Thymus (tissue), 11 donors: ENCODE measurements around the gene GAPVD1. TPM values are rescaled to one million over a fixed set of nuclear protein-coding genes. Genes with fewer than 3 reads are reported as not detected.
A peak's percentile ranks its signal among the peaks of the same experiment; 100 is the strongest.
"Not testable (repeated sequence)": the region's sequence is repeated elsewhere in the genome, so short reads cannot be mapped to it uniquely, and the experiment has no call there.

Source experiments
- DNase-seq, 9 donors: peaks; one replicate each; pipeline ENCODE4 v3.0.0-alpha.2; 2013; ENCODE audit warnings: low spot score in 9 of 9, low read depth in 6 of 9, missing footprints in 1 of 9
- H3K27ac ChIP-seq, 2 donors: one replicate each; pipeline ENCODE4 v1.5.1; 2013; ENCODE audit warnings: control low read depth in 1 of 2, low read depth in 1 of 2, low read length in 1 of 2, mild to moderate bottlenecking in 1 of 2, moderate library complexity in 1 of 2
- H3K27me3 ChIP-seq, 2 donors: one replicate each; pipeline ENCODE4 v1.5.1; 2013; ENCODE audit warnings: low read length in 1 of 2; ENCODE audit not compliant: control insufficient read depth in 2 of 2, insufficient read depth in 1 of 2
- H3K36me3 ChIP-seq, 2 donors: one replicate each; pipeline ENCODE4 v1.5.1; 2013; ENCODE audit warnings: low read length in 1 of 2, mild to moderate bottlenecking in 1 of 2, moderate library complexity in 1 of 2; ENCODE audit not compliant: control insufficient read depth in 2 of 2, insufficient read depth in 2 of 2
- H3K4me1 ChIP-seq, 2 donors: one replicate each; pipeline ENCODE4 v1.5.1; 2013; ENCODE audit warnings: low read length in 2 of 2; ENCODE audit not compliant: control insufficient read depth in 2 of 2, insufficient read depth in 2 of 2
- H3K4me3 ChIP-seq, 2 donors: one replicate each; pipeline ENCODE4 v1.5.1; 2013; ENCODE audit warnings: low read length in 2 of 2, control low read depth in 1 of 2, mild to moderate bottlenecking in 1 of 2
- H3K9me3 ChIP-seq, 2 donors: one replicate each; pipeline ENCODE4 v1.5.1; 2013; ENCODE audit warnings: low read length in 1 of 2, mild to moderate bottlenecking in 1 of 2; ENCODE audit not compliant: control insufficient read depth in 2 of 2, insufficient read depth in 1 of 2
- WGBS: extraction: QIAGEN DNeasy Blood & Tissue Kit; methylation state at CpG from one replicate; pipeline ENCODE4 v1.1.7; 2013; 5-methylcytosine and 5-hydroxymethylcytosine counted together
- polyA plus RNA-seq: library from polyadenylated mRNA; stranded (reverse); fragments of 200-250 nt; gene quantifications from one replicate; pipeline ENCODE4 v1.2.3, GENCODE V29; 2013
- total RNA-seq: library from RNA; stranded (reverse); fragments of 120-200 nt; gene quantifications from one replicate; pipeline ENCODE4 v1.2.4, GENCODE V29; 2013
- donor health status: healthy.

The GAPVD1 gene
- total and polyA plus RNA-seq, 2 donors, result 12.9 to 23.0 TPM

DNA sequence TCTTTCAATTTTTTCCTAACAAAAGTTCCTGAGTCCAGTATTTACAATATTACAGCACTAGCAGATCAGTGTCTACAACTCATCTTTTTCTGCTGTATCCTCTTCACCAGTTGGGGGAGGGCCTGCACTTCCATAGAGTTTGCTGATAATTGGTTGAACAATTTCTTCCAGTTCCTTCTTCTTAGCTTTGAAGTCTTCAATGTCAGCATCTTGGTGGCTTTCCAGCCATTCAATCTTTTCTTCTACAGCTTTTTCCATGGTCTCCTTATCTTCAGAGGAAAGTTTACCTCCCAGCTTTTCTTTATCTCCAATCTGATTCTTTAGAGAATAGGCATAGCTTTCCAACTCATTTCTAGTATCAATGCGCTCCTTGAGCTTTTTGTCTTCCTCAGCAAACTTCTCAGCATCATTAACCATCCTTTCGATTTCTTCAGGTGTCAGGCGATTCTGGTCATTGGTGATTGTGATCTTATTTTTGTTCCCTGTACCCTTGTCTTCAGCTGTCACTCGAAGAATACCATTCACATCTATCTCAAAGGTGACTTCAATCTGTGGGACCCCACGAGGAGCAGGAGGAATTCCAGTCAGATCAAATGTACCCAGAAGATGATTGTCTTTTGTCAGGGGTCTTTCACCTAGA, 25.0 kb upstream of the GAPVD1 start:
- Histone ChIP-seq H3K36me3 (peaks cover 36 to 65% of the 10 kb centered on the region in 2 donors), H3K4me1 (peaks cover 2 to 22% of the 10 kb centered on the region in 2 donors)
- not testable (repeated sequence) for DNase-seq, H3K27me3 ChIP-seq, H3K4me3 ChIP-seq, H3K27ac ChIP-seq, H3K9me3 ChIP-seq
- 97% methylated on average over 5 of the region's 5 CpGs for WGBS

DNA sequence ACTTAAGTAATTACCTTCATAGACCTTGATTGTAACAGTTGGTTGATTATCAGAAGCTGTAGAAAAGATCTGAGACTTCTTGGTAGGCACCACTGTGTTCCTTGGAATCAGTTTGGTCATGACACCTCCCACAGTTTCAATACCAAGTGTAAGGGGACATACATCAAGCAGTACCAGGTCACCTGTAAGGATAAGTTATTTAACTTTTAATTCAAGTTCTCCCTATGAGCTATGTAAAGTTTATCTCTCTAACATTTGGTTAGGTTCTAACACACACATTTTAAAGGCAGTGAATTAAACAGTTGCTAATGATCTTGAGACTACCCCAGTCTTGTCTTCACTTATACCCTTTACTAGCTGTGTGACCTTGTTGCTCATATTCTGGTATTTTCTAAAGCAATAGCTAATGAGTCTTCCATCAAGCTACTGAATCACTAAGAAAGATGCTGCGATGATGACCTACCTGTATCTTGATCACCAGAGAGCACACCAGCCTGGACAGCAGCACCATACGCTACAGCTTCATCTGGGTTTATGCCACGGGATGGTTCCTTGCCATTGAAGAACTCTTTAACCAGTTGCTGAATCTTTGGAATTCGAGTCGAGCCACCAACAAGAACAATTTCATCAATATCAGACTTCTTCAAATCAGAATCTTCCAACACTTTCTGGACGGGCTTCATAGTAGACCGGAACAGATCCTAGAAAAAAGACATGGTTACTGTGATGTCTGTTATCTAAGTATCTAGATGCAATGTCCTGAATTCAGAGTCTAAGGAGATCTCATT, 23.3 kb upstream of the GAPVD1 start:
- Histone ChIP-seq H3K36me3 (peaks cover 30 to 62% of the 10 kb centered on the region in 2 donors), H3K4me3 (no peak overlapping the region), H3K4me1 (peaks cover 7 to 29% of the 10 kb centered on the region in 2 donors), H3K27ac (no peak overlapping the region), H3K9me3 (no peaks in the 10 kb centered on the region), H3K27me3 (no peaks in the 10 kb centered on the region)
- no peak for DNase-seq
- 95% methylated on average over 7 of the region's 7 CpGs for WGBS

- peak overlapping the region in 1 of 2 donors; percentile 77 for H3K4me3 ChIP-seq
- H3K36me3 ChIP-seq, result peaks cover 30 to 58% of the 10 kb centered on the region in 2 donors
- H3K9me3 ChIP-seq, result no peaks in the 10 kb centered on the region
- no peak overlapping the region for H3K27ac ChIP-seq
- DNase-seq, result no peak
- 97% methylated on average over 14 of the region's 14 CpGs for WGBS
- H3K27me3 ChIP-seq, result no peaks in the 10 kb centered on the region
- peaks cover 7 to 29% of the 10 kb centered on the region in 2 donors for H3K4me1 ChIP-seq
These were observed 22.6 kb upstream of the GAPVD1 start for GRCh38 chr9:125238915-125239446.

- Histone ChIP-seq H3K4me3 (peak overlapping the region; percentile 75 to 77), H3K9me3 (no peaks in the 10 kb centered on the region), H3K4me1 (peaks cover 7 to 29% of the 10 kb centered on the region in 2 donors), H3K27ac (no peak overlapping the region), H3K27me3 (no peaks in the 10 kb centered on the region), H3K36me3 (peaks cover 30 to 51% of the 10 kb centered on the region in 2 donors)
- 46% methylated on average over 8 of the region's 8 CpGs for WGBS
- DNase-seq, result no peak
These were observed 21.7 kb upstream of the GAPVD1 start for GRCh38 chr9:125239631-125240597.

DNA sequence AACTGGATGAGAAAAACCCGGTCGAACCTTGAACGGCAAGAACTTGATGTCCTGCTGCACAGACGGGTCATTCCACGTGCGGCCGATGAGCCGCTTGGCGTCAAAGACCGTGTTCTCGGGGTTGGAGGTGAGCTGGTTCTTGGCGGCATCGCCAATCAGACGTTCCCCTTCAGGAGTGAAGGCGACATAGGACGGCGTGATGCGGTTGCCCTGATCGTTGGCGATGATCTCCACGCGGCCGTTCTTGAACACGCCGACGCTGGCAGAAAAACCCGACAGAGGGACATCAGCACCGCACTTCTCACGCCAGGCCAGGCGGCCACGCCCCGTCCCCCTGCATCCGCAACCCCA, 21.0 kb upstream of the GAPVD1 start:
- Histone ChIP-seq H3K4me1 (peaks cover 7 to 29% of the 10 kb centered on the region in 2 donors), H3K27ac (peak overlapping the region; percentile 83 to 87), H3K27me3 (no peaks in the 10 kb centered on the region), H3K36me3 (peaks cover 26 to 44% of the 10 kb centered on the region in 2 donors), H3K9me3 (no peaks in the 10 kb centered on the region), H3K4me3 (peak overlapping the region; percentile 75 to 77)
- under 1% methylated on average over 33 of the region's 33 CpGs for WGBS
- peak in 6 of 9 donors; percentile 20 to 57 (median 30) for DNase-seq

DNA sequence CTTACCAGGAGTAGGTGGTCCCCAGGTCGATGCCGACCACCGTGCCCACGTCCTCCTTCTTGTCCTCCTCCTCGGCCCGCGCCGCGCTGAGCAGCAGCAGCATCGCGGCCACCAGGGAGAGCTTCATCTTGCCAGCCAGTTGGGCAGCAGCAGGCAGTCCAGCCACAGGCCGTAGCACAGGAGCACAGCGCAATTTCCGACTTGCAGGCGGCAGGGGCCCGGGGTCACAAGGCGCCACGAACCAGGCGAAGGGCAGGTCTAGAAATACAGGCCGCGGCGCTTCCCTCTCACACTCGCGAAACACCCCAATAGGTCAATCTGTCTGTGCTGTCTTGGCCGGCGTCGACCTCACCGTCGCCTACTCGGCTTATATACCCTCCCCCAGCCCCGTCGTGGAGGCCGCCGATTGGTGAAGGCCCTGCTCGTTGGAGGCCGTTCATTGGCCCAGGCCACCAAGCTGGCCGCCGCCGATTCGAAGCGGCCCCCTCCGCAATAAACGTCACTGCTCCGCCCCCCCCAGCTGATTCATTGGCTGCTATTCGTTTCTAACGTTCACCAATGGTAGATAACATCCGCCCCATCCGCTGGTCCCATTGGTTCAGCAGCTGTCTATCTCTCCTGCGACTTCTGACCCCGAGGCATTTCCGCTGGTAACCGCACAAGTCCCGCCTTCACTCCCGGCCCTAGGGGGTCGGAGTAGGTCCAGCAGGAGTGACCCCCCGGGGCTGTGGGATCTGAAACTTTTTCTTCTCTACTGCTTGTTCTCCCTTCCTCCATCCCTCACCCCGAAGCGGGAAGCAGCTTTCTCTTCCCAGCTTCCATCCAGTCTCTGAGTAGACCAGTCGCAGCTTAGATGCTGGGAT, 20.4 kb upstream of the GAPVD1 start, which contains the start of gene HSPA5:
Gene HSPA5, minus strand, starts transcription at position 344 of the 863 bp plus-strand sequence. Its CDS starts 217 bp downstream, at position 127.
- peaks cover 7 to 29% of the 10 kb centered on the region in 2 donors for H3K4me1 ChIP-seq

GRCh38 chr9:125241863-125242739, 19.5 kb upstream of the GAPVD1 start:
- H3K36me3 ChIP-seq, result peaks cover 22 to 29% of the 10 kb centered on the region in 2 donors
- H3K9me3 ChIP-seq, result no peaks in the 10 kb centered on the region
- peaks cover 7 to 26% of the 10 kb centered on the region in 2 donors for H3K4me1 ChIP-seq
- H3K4me3 ChIP-seq, result peak overlapping the region; percentile 75 to 95
- DNase-seq, result no peak
- H3K27me3 ChIP-seq, result no peaks in the 10 kb centered on the region
- WGBS, result 32% methylated on average over 27 of the region's 27 CpGs
- peak overlapping the region; percentile 79 to 93 for H3K27ac ChIP-seq

More for the DNA sequence above, 20.4 kb upstream of the GAPVD1 start, which contains the start of gene HSPA5:
- DNase-seq, result peak; percentile 96 to 100 (median 99)
- Histone ChIP-seq H3K4me3 (peak within 1 kb of the TSS; percentile 75 to 95), H3K36me3 (peaks cover 24 to 38% of the 10 kb centered on the region in 2 donors), H3K27ac (peak within 1 kb of the TSS; percentile 87 to 93), H3K27me3 (no peaks in the 10 kb centered on the region), H3K9me3 (no peaks in the 10 kb centered on the region)
- WGBS, result under 1% methylated on average over 59 of the region's 59 CpGs
